ENCODE results near the gene GRB14. TPM values are rescaled to one million over a fixed set of nuclear protein-coding genes. Genes with fewer than 3 reads are reported as not detected.
A peak's percentile ranks its signal among the peaks of the same experiment; 100 is the strongest.
"Not testable (repeated sequence)": the region's sequence is repeated elsewhere in the genome, so short reads cannot be mapped to it uniquely, and the experiment has no call there.

The GRB14 gene
- total RNA-seq, 1 experiment from 2014 or later: 20.0 TPM

DNA sequence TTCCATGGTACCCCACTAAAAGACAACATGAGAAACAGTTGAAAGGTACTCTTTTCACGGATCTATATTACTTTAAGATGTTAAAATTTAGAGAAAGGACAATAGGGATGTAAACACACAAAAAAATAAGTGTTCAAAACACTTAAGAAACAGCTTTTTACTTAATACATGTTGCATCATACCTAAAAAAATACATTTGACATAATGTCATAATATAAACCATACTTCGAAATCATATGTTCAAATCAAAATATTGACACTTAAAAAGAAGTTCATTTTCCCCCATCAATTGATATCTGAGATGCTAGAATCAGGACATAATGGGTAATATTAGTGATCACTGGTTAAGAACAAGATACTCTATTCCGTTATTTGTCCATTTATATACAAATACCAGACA lies 124.9 kb downstream of the GRB14 start:
- DNase-seq (ENCODE audit: low spot score): no peak

DNA sequence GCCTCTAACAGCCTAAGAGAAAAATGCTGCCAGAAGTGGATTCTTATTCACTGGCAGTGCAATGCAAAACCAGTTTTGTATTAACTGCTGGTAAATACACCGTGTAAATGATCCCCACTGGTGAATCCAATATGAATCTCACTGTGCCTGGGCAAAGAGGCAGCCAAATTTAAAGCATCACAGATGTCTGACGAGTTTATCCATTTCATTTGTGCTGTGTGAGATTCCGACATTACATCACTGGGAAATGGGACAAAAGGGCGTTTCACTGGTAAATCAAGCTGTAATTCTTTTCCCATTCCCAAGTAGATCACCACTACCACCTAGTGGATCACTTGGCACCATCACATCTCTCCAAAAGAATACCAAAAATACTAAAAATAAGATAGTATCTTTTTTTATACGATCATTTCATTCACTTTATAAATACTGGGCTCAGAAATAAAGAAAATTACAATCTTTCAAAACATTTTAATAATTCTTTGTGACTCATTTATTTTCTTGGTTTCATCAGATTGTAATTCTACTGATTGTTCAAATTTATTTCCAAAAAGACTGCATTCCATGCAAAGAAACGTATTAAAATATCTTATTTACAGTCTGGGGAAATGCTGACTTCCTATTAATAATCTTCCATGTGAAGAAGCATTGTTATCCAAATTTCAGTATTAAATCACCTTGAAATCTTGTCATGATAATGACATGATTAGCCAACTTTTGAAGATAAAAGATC lies 125.6 kb downstream of the GRB14 start:
- DNase-seq (ENCODE audit: low spot score): peak; percentile 62

DNA sequence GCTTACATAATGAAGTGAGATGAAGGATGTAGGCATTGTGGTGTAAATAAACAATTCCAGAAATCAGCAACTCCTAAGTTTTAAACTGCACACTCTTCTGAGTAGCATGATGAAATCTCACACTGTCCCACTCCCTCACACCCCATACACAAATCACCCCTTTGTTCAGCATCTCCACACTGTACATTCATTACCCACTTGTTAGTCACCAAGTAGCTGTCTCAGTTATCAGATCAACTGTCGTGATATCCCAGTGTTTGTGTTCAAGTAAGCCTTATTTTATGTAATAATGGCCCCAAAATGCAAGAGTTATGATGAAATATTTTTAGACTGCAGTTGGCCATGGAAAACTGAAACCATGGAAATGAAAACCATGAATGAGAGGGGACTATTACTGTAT lies 135.7 kb downstream of the GRB14 start:
- no peak for DNase-seq (ENCODE audit: low spot score)

DNA sequence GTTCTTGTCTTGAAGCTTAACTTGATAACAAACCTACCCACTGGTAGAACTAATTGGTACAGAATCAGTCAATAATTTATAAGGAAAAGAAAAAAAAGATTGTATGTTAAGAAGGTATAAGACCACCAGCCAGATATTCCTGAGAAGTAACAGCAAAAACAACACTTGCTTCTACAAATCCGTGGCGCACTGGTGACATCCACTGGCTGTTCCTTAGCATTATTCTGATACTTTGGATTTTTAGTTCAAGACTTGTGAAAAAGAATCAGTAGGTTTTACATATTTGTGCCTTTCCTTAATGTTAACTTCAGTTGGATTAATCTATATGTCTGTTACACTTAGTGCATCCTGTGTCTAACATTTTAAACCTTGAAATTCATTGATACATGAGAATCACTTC lies 141.8 kb downstream of the GRB14 start:
- peak; percentile 52 for DNase-seq (ENCODE audit: low spot score)

DNA sequence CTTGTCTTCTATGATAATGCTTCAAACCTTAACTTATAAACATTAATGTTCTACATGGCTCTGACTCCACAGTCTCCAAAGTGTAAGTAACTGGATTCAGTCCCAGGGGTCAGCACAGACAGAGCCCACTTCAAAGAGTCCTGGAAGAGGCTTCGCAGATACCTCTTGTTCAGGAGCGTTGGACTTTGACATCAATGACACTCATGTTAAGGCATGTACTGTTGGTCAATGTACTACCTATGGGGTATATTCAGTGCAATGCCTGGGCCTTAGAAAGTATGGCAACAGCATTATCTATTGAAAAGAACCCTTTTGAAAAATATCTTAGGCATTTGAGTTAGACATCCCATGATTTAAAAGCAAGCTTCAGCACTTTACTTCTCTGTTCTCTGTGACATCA lies 143.1 kb downstream of the GRB14 start:
- DNase-seq (ENCODE audit: low spot score): no peak

DNA sequence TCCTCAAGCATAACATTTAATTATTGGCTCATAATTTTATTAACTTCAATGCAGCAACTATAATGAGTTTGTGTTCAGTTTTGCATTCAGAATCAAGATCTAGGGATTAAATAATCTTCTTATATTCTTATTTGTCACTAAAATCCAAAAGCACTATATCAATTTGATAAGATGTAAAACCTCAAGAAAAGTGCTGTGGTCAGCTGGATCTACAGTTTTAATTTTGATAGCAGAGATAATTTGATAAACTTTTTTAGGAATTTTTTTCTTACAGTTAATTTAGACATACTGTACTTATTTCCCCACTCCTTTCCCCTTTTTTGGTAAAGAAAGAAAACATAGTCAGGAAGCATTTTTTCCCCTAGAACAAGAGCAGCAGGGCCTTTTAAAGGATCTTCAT lies 146.4 kb downstream of the GRB14 start:
- DNase-seq (ENCODE audit: low spot score): no peak

DNA sequence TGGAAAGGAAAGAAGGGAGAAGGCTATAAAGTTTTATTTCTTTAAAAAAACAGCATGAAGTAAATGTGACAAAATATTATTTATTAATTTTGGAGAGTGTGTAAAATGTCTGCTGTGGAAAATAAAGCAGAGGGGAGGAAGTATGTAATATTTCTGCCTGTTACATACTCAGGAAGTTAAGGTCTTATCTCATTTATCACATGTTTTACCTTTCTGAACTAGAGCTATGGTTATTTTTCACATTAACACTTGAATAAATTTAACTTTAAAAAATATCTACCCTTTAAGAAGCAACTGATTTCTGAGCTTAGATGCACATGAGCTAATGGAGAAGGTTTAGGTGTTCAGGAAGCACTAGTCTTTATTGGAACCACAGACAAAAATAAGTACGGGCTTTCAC lies 148.3 kb downstream of the GRB14 start:
- DNase-seq (ENCODE audit: low spot score): no peak

DNA sequence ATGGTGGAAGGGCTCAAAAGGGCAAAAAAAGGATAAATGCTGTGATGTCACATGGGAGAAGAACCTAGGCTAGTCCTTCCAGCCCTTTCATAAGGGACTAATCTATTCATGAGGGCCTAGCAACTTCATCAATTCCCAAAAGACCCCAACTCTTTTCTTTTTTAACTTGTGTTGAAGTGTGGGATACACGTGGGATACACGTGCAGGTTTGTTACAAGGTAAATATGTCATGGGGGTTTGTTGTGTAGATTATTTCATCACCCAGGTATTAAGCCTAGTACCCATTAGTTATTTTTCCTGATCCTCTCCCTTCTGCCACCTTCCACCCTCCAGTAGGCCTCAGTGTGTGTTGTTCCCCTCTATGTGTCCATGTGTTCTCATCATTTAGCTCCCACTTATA lies 156.2 kb downstream of the GRB14 start:
- DNase-seq (ENCODE audit: low spot score): not testable (repeated sequence)

DNA sequence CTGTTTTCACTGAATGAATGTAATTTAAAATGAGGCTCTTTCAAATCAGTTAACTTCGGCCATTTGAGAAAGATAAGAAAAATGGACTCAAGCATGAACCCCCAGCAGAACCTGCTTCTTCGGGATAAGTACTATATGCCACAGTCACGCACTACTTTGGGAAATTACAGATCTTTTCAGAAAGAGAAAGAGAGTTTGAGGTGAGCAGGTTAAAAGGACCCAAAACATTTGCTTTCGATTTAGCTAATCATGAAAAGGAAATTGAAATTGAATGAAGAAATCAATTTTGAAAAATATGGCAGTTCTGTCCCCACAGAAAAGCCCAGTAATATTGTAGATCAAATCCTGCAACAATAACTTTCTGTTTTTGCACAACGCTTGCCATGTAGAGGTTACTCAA lies 156.9 kb downstream of the GRB14 start:
- no peak for DNase-seq (ENCODE audit: low spot score)

DNA sequence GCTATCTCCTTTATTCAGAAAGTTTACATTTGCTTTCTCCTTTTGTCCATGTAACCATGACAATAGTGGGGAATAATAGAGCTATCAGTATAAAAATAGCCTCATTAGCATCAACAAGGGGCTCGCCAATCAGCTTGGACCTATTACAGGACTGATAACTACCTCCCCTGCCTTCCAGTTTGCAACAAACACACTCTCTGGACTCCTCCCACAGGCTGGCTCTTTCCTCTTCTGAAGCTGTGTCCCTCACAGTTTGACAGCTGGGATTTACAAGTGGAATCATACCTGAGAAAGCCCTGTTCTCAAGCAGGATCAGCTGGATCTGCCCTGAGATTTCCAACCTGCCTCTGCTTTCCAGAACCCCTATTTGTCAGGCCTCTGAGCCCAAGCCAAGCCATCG lies 162.5 kb downstream of the GRB14 start:
- DNase-seq (ENCODE audit: low spot score): no peak

DNA sequence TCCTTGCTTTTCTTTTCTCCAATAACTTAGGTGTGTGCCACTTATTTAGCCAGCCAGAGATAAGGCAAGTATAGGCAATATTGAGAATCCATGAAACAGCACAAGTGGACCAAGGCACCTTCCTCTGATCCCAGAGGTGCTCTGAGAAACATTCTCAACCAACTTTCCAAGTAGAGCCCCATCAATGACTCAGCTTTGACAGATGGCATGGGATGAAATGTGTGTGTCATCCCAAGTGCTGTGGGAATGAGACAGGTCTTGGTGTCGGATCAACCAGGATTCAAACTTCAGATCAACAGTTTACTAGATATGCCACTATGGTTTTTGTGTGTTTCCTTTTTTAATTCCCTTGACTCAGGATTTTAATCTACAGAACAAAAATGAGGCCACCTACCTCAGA lies 164.0 kb downstream of the GRB14 start:
- no peak for DNase-seq (ENCODE audit: low spot score)

DNA sequence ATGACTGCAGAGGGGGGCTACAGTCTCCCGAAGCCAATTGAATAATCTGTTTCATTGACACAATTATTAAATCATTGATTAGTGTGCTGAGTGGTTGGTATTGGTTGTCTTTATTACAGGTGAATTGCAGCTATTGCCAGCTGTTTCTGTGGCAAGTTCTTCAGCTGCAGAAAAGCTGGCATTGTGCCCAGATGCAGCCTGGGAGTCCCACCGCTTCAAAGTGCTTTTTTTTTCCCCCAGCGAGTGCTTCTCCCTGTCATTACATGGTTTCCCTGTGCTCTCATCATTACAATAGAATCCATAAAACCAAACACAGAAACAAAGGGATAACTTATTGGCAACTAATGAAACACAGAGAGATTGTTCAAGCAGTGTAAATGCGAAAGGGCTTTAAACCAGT lies 164.7 kb downstream of the GRB14 start:
- DNase-seq (ENCODE audit: low spot score): peak; percentile 13

DNA sequence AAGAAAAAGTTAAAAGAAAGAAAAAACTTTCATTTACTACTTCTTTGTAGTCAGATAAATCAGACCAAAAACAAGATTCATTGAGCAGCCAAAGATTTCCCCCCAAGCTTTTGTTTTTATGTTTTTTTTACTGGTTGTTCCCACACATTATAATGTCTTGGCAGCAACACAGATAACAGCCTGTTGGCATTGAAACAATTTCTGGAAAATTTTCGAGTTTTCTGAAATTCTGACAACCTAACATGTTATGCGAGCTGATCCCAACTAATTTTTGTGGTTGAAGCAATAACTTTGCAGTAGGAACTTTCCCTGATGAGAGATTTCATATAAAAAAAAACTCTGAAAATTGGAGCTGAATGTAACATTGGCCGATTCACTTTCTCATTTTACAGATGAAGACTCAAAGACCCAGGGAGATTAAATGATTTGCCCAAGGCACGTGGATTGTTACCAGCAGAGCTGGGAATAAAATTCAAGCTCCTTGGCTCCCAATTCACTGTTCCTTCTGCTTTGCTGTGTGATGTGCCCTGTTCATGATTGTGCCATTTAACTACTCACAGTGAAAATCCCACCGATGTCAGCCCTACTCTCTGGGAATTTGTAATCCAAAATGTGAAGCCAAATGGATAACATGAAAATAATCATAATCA lies 167.5 kb downstream of the GRB14 start:
- DNase-seq (ENCODE audit: low spot score): no peak

DNA sequence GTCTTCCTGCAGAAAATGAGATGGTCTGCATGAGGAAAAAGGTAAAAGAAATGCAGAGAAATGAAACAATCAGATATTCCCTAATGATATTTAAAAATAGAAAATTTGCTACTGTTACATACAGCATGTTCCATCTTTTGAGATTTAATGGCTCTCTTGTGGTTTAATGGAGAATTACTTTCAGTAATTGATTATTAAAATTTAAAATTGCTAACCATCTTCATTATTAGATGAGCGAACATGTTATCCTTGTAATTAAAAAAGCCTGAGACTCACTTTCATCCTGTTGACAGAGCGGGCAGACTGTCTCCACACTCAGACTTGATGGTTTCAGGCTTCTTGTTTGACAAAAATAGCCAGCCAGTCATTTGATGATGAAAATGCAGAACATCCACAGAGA lies 171.0 kb downstream of the GRB14 start:
- DNase-seq (ENCODE audit: low spot score): no peak

DNA sequence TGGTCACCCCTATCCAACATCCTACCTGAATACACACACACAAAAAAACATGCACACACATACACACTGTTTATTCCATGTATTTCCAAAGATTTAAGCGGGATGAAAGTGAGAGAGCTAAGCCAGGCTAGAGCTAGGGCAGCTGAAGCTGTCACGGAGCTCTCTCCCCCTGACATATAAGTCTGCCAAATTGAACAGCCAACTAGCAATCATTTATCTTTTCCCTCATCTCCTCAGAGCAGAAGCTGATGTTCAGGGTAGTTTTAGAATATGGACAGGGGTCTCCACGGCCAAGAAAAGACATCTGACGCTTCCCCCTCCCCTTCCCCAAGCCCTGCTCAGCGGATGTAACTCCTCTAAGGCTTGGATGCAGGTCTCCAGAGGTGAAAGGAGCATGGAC lies 171.6 kb downstream of the GRB14 start:
- no peak for DNase-seq (ENCODE audit: low spot score)

DNA sequence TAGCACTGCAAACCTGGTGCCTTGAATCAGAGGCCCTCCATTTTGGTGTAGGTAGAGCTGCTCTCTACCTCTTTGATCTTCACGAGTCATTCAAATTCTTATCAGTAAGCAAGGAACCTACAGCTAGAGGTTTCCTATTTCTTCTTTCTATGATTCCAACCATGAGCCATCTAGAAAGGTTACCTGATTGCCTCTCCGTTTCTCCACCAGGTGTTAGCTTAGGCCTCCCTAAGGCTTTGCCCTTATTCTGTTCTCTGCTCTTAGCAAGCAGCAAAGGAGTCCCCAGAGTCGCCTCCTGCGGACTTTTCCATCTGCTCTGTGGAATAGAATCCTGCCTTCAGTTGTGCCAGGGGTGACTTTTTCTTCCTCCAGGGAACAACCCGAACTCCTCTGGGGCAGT lies 173.6 kb downstream of the GRB14 start:
- no peak for DNase-seq (ENCODE audit: low spot score)

Other genes with a start within 250 kb of the GRB14 start
- gene COBLL1, start 220.3 kb upstream of the GRB14 start, total RNA-seq (2014; rRNA removed; shearing (Covaris generic)): 11.1 and 12.4 TPM in 2 replicates